22Rv1 (cell line): ENCODE data around the gene CSN1S1.

ENCODE experiments used
- CTCF ChIP-seq: fragments of 450-650 bp; IDR thresholded peaks from 2 replicates; pipeline ENCODE4 v1.5.1; 2017; ENCODE audit warnings: mild to moderate bottlenecking
- ZFX ChIP-seq: fragments of 450-650 bp; IDR thresholded peaks from 2 replicates; pipeline ENCODE4 v1.6.1; 2017; ENCODE audit warnings: antibody characterized with exemption, borderline replicate concordance

DNA sequence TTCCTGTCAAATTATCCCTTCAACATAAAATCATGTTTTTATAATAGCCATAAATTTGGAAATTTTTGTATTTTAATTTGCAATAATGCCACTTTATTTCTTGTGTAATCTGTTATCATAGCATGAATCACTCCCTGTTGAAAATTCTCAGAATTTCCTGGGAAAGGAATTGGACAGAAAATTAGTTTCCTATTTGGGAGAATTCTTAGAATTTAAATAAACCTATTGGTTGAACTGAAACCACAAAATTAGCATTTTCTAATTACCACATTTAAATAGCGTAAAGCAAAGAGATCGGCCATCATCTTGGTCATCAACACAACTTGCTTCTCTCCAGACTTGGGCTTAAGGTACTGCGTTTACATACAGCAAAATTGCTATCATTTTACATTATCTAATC is at the start of gene CSN1S1:
- TF ChIP-seq CTCF (no peak), ZFX (no peak)
